ENCODE results near the gene C1orf159.

DNA sequence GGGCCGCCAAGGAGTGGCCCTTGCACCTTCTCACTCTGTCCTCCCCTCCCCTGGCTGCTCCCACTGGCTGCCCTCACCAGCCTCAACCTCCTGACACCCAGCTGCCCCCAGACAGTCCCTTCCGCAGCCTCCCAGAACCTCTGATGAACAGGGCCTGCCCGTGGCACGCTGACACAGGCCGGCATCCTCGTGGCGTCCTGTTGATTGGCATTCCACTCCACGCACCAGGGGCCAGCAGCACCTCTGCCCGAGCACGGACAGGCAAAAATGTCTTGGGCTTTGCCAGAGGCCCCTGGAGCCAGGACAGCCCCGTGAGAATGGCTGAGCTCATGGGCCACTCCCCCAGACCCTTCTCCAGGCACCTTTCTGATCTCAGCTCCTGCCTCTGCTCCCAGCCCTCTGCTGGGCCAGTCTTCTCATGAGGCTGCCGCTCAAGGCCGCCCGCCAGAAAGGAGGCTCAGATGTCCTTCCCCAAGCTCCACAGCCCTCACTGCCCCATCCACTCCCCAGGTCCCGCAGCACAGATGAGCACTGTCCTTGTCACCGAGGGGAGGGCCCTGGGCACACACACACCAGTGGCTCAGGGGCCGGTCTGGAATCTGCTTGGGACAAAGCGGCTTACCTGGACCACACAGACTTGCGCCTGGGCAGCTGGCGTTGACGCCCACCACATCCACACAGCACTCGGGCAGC lies 26.0 kb downstream of the C1orf159 start:
- TF ChIP-seq, protein P1, sequence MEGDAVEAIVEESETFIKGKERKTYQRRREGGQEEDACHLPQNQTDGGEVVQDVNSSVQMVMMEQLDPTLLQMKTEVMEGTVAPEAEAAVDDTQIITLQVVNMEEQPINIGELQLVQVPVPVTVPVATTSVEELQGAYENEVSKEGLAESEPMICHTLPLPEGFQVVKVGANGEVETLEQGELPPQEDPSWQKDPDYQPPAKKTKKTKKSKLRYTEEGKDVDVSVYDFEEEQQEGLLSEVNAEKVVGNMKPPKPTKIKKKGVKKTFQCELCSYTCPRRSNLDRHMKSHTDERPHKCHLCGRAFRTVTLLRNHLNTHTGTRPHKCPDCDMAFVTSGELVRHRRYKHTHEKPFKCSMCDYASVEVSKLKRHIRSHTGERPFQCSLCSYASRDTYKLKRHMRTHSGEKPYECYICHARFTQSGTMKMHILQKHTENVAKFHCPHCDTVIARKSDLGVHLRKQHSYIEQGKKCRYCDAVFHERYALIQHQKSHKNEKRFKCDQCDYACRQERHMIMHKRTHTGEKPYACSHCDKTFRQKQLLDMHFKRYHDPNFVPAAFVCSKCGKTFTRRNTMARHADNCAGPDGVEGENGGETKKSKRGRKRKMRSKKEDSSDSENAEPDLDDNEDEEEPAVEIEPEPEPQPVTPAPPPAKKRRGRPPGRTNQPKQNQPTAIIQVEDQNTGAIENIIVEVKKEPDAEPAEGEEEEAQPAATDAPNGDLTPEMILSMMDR (IDR thresholded peaks at IDR 0.05), result no peak
- no peak for TF ChIP-seq EZH2 (IDR thresholded peaks at IDR 0.05)
- no peak for TF ChIP-seq EZH2phosphoT487 (IDR thresholded peaks at IDR 0.05)

Measured in neural progenitor cell (in vitro differentiated cells).